ENCODE data around the gene MYO3B.

GRCh38 chr2:170216428-170216827 is 38.5 kb downstream of the MYO3B start:
- TF ChIP-seq CTCF (IDR thresholded peaks at IDR 0.05) (no peak), POLR2A (IDR thresholded peaks at IDR 0.05) (no peak)
